Heart right ventricle (tissue), 16 donors: Measurements from ENCODE around the gene ME1. TPM values are rescaled to one million over a fixed set of nuclear protein-coding genes. Genes with fewer than 3 reads are reported as not detected.
"Not testable (repeated sequence)": the region's sequence is repeated elsewhere in the genome, so short reads cannot be mapped to it uniquely, and the experiment has no call there.

Experiments used
- ATAC-seq, 8 donors: fragments of 200-7000 bp; cut with Tn5 transposase; one replicate each; pipeline ENCODE4 v1.9.1; 2020; ENCODE audit warnings: mild to moderate bottlenecking in 8 of 8, moderate library complexity in 8 of 8, moderate number of reproducible peaks in 1 of 8
- DNase-seq, 2 donors: peaks; one replicate each; pipeline ENCODE4 v3.0.0-alpha.2; 2020
- H3K27ac ChIP-seq, 10 donors: fragments of 200-600 bp; sonication (generic) in 2 of 10; one replicate each; pipeline versions ENCODE4 v1.5.0 to v1.8.0; 2020 to 2022; ENCODE audit warnings: mild to moderate bottlenecking in 3 of 10
- H3K27me3 ChIP-seq, 7 donors: fragments of 200-600 bp; one replicate each; pipeline ENCODE4 v1.8.0; 2021 to 2022; ENCODE audit warnings: mild to moderate bottlenecking in 2 of 7
- H3K36me3 ChIP-seq, 9 donors: fragments of 200-600 bp; sonication (generic) in 1 of 9; one replicate each; pipeline versions ENCODE4 v1.5.0 to v1.8.0; 2020 to 2022; ENCODE audit warnings: mild to moderate bottlenecking in 2 of 9
- H3K4me1 ChIP-seq, 9 donors: fragments of 200-600 bp; sonication (generic) in 1 of 9; one replicate each; pipeline versions ENCODE4 v1.5.0 to v1.8.0; 2020 to 2022; ENCODE audit warnings: mild to moderate bottlenecking in 4 of 9
- H3K4me3 ChIP-seq, 10 donors: fragments of 200-600 bp; sonication (generic) in 2 of 10; one replicate each; pipeline versions ENCODE4 v1.5.0 to v1.8.0; 2020 to 2022; ENCODE audit warnings: mild to moderate bottlenecking in 7 of 10, moderate library complexity in 2 of 10
- H3K9me3 ChIP-seq, 11 donors: fragments of 200-600 bp in 10 of 11; sonication (generic) in 2 of 11; one replicate each; pipeline versions ENCODE4 v1.5.0 to v1.8.0; 2013 to 2022; ENCODE audit warnings: mild to moderate bottlenecking in 2 of 11, control low read depth in 1 of 11, moderate library complexity in 1 of 11
- WGBS, 2 donors: extraction: QIAGEN DNeasy Blood & Tissue Kit; methylation state at CpG; one replicate each; pipeline ENCODE4 v1.1.7; 2013; ENCODE audit warnings: inconsistent platforms in 1 of 2; 5-methylcytosine and 5-hydroxymethylcytosine counted together
- intact Hi-C, 10 donors: fragments of 100-400 bp; cut with DNase I; formaldehyde crosslinking; loops; one replicate each; pipeline versions ENCODE4 v1.11.1 to v1.14.2; 2022
- polyA plus RNA-seq, 2 donors: library from polyadenylated mRNA; stranded (reverse); fragments of 200-250 nt; gene quantifications; one replicate each; pipeline ENCODE4 v1.2.3, GENCODE V29; 2013
- total RNA-seq, 10 donors: library from RNA; stranded (reverse); fragmentation: NEBNext Ultra II Directional in 3 of 10; extraction: Animal tissue kit (Norgen Biotek cat#: 25700) in 3 of 10; gene quantifications; one replicate each; pipeline versions ENCODE4 v1.2.1 to v1.2.4, GENCODE V29; 2021 to 2023
- TF ChIP-seq, protein P1 (sequence below), 9 donors: fragments of 200-600 bp; sonication (generic) in 2 of 9; IDR thresholded peaks; one replicate each; pipeline versions ENCODE4 v1.5.0 to v1.8.0; 2021 to 2022; ENCODE audit warnings: antibody characterized with exemption in 9 of 9, mild to moderate bottlenecking in 5 of 9, moderate library complexity in 1 of 9
- donor health status: Arrhythmogenic right ventricular cardiomyopathy.
- donor health status: ischemic (EF 13 %, LVEDD 7.1; RV severe dilation, severe dysfunction).
- donor health status: healthy with polysubstance abuse.
- donor health status: DM: no; HTN: yes; CAD: no.
- donor health status: DM: no; HTN: no; CAD: no.
- donor health status: ischemic (EF 25% LVEDD 6.9; RV normal size, moderate dysfunction).
- donor health status: ischemic (EF 25% LVEDD 5.7; RV mildly dilated, moderate dysfunction).
- donor health status: healthy.
- donor health status: DM: yes; HTN: yes; CAD: no.
- donor health status: Ischemic cardiomyopathy.
- donor health status: ischemic (EF 35%, LVEDD 5.7; RV mildly dilated, moderate dysfunction).
- donor health status: nonischemic (EF 11% LVEDD 7.7; RV severe dilation, severe dysfunction).
- donor health status: DM: yes; HTN: yes; CAD: no.
- donor health status: PGD.
- donor health status: ischemic (EF 29% LVEDD 5.4; RV normal size, mild dysfunction).
- donor health status: nonischemic (EF 23%, LVEDD 6.1; RV moderate dilation, normal function).

The ME1 gene
- total and polyA plus RNA-seq, 12 donors = 4.1 to 26.6 (median 17.2) TPM

DNA sequence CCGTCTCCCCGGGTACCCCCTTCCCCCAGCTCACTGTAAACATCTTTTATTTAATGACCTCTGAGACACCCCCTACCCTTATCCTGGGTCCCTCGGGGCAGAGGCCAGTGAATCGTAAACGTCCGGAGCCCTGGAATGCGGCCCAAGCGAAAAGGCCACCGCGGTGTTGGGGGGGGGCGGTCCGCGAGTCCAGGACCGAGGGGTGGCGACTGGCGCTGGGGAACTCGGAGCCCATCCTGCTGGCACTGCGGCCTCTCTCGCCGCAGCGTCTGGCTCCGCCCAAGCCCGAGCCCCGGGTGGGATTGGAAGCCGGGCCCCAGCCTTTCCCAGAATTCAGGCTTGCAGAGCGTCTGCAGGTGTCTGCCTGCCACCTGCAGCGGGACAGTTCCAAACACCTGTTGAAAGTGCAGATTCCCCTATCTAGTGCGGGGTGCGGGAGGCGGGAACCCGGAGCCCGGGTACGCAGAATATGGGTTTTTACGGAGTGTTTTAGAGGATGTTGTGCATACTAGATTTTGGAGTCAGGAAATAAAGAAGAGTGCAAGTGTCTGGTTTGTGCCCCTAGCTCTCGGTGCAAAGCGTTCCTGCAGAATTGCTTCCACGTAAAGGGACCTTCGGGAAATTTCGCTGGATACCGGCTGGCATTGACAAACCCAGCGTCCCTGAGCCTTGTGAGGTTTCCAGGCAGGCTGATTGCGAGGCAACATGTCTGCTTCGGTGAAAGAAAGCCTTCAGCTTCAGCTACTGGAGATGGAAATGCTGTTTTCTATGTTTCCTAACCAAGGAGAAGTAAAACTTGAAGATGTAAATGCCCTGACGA, 236.9 kb downstream of the ME1 start:
- WGBS, 2 donors = 3 to 4% methylated on average over 44 of the region's 44 CpGs
- DNase-seq (peak; percentile 37 to 49), ATAC-seq (peak; percentile 50 to 86 (median 66))
- Histone ChIP-seq H3K4me3 (peak overlapping the region; percentile 75 to 95 (median 88)), H3K4me1 (peaks cover 0 to 42% (median 22%) of the 10 kb centered on the region in 9 donors), H3K9me3 (no peaks in the 10 kb centered on the region), H3K36me3 (peaks cover 0 to 41% (median 0%) of the 10 kb centered on the region in 9 donors), H3K27me3 (no peaks in the 10 kb centered on the region), H3K27ac (peak overlapping the region in 9 of 10 donors; percentile 75 to 92 (median 81))
- TF ChIP-seq, protein P1, sequence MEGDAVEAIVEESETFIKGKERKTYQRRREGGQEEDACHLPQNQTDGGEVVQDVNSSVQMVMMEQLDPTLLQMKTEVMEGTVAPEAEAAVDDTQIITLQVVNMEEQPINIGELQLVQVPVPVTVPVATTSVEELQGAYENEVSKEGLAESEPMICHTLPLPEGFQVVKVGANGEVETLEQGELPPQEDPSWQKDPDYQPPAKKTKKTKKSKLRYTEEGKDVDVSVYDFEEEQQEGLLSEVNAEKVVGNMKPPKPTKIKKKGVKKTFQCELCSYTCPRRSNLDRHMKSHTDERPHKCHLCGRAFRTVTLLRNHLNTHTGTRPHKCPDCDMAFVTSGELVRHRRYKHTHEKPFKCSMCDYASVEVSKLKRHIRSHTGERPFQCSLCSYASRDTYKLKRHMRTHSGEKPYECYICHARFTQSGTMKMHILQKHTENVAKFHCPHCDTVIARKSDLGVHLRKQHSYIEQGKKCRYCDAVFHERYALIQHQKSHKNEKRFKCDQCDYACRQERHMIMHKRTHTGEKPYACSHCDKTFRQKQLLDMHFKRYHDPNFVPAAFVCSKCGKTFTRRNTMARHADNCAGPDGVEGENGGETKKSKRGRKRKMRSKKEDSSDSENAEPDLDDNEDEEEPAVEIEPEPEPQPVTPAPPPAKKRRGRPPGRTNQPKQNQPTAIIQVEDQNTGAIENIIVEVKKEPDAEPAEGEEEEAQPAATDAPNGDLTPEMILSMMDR (IDR thresholded peaks at IDR 0.05) = no peak
- intact Hi-C loops = loop anchor here in 7 of 10 donors (1.0 to 10.0 kb wide), 5 partner anchors 123 to 949 kb away; partner anchors contain the start of genes DOP1A (in 4 of the 7), IBTK (in 4 of the 7) and UBE3D (in 4 of the 7)

DNA sequence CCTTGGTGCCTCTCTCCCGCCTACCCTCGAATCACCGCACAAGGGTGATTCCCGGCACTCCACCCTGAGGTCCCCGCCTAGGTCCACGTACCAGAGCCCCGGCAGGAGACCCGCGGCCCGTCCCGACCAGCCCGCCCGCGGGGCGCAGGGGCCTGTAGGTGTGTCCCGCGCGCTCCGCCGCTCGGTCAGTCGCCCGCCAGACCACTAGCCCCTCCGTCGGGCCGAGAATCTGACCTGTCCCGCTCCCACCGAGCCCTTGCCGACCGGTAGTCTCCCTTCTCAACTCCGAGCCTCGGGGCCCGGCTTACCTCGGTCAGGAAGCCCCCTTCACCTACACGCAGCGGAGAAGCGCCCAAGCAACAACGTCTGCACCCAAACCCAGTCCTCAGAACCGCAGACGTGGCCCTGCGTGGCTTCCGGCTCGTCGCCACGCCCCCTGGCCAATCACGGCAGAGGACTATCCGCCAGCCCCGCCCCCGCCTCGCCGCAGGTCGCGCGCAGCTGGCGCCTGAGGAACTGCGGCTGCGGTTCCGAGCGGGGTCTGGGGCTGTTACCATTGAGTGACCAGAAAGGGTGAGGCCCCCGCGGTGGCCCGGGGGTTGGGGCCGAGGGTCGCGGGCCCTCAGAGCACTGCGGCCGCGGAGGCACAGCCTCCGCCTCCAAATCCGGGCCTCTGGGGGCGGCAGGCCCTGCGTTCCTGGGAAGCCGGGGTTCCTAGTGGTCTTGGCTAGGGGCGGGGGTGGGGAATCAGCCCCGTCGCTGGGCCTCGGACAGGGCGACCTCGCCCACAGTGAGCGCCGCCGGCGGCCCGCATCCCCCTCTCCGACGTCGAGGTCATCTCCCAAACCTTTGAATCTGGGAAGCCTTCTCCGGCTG, 237.7 kb downstream of the ME1 start, which contains the start of the genes PGM3 and RWDD2A:
TSS of gene PGM3 (minus strand) at position 395 of the 876 bp plus-strand sequence. CDS start 2,253 bp downstream, outside the sequence.
TSS of gene RWDD2A (plus strand) at position 487 of the 876 bp plus-strand sequence. CDS start 1,095 bp downstream, outside the sequence.
- DNase-seq (peak; percentile 91 to 92), ATAC-seq (peak; percentile 99 to 100 (median 100))
- Histone ChIP-seq H3K27ac (peak within 1 kb of the TSS; percentile 67 to 92 (median 80)), H3K27me3 (no peaks in the 10 kb centered on the region), H3K4me1 (peaks cover 0 to 38% (median 22%) of the 10 kb centered on the region in 9 donors), H3K9me3 (no peaks in the 10 kb centered on the region), H3K4me3 (peak within 1 kb of the TSS; percentile 75 to 95 (median 88)), H3K36me3 (peaks cover 0 to 49% (median 5%) of the 10 kb centered on the region in 9 donors)
- intact Hi-C loops = loop anchor here in 7 of 10 donors (1.0 to 10.0 kb wide), 5 partner anchors 122 to 948 kb away; partner anchors contain the start of genes DOP1A (in 4 of the 7), IBTK (in 4 of the 7) and UBE3D (in 4 of the 7)
- TF ChIP-seq, protein P1 (IDR thresholded peaks at IDR 0.05) = peak in 1 of 9 donors; percentile 5
- 0% methylated on average over 83 to 88 of the region's 88 CpGs for WGBS, 2 donors

DNA sequence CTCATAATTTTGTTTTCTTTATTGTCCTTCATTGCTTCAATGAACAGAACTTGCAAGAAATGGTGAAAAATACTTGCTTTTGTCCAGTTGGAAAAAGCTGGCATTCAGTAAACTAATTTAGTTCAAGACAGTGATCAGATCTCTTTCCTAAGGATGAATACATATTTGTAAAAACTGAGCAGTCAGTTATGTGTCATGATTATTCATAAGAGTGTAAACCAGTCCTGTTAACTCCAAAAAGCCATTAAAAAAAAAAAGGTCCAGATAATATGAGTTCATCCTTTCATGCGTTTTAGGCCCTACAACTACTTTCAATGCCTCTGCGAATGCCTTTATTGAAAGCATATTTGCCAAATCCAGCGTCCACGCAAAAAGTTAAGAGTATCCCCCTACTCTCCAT, 238.4 kb downstream of the ME1 start:
- Histone ChIP-seq H3K4me3 (peak overlapping the region; percentile 75 to 95 (median 88)), H3K4me1 (peaks cover 0 to 38% (median 22%) of the 10 kb centered on the region in 9 donors), H3K36me3 (peaks cover 0 to 52% (median 12%) of the 10 kb centered on the region in 9 donors), H3K9me3 (no peaks in the 10 kb centered on the region), H3K27ac (peak overlapping the region in 8 of 10 donors; percentile 75 to 92 (median 82)), H3K27me3 (no peaks in the 10 kb centered on the region)
- WGBS, 2 donors = 1 to 2% methylated on average over 4 of the region's 4 CpGs
- no peak for DNase-seq
- ATAC-seq = no peak
- intact Hi-C loops = loop anchor here in 6 of 10 donors (5.0 to 10.0 kb wide), 4 partner anchors 125 to 948 kb away; partner anchors contain the start of genes DOP1A (in 4 of the 6), IBTK (in 4 of the 6) and UBE3D (in 4 of the 6)
- TF ChIP-seq, protein P1 (IDR thresholded peaks at IDR 0.05) = no peak

DNA sequence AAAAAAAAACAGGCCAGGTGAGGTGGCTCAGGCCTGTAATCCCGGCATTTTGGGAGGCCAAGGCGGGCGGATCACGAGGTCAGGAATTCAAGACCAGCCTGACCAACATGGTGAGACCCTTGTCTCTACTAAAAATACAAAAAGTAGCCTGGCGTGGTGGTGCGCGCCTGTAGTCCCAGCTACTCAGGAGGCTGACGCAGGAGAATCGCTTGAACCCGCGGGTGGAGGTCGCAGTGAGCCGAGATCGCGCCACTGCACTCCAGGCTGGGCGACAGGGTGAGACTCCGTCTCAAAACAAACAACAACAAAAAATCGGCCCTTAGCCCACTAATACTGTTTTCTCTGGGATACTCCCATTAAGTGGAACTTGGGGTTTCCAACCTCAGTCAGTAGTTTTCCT, 238.9 kb downstream of the ME1 start:
- not testable (repeated sequence) for H3K27me3 ChIP-seq, ATAC-seq, DNase-seq, H3K27ac ChIP-seq, H3K9me3 ChIP-seq
- Histone ChIP-seq H3K36me3 (peaks cover 0 to 53% (median 15%) of the 10 kb centered on the region in 9 donors), H3K4me3 (peak overlapping the region in 9 of 10 donors; percentile 75 to 95 (median 85)), H3K4me1 (peaks cover 0 to 38% (median 22%) of the 10 kb centered on the region in 9 donors)
- intact Hi-C loops = loop anchor here in 6 of 10 donors (5.0 to 10.0 kb wide), 4 partner anchors 125 to 947 kb away; partner anchors contain the start of genes DOP1A (in 4 of the 6), IBTK (in 4 of the 6) and UBE3D (in 4 of the 6)
- 90 to 92% methylated on average over 18 of the region's 18 CpGs for WGBS, 2 donors
